ENCODE data around the gene STK32C. TPM values are rescaled to one million over a fixed set of nuclear protein-coding genes. Genes with fewer than 3 reads are reported as not detected.

STK32C gene
- total RNA-seq, 2 donors from 2014 or later: 6.1 to 6.6 TPM

GRCh38 chr10:132257907-132258306 is 49.8 kb downstream of the STK32C start:
- ATAC-seq (no peak), DNase-seq (no peak)
- intact Hi-C loops (cut with DNase I): no loop called here

DNA sequence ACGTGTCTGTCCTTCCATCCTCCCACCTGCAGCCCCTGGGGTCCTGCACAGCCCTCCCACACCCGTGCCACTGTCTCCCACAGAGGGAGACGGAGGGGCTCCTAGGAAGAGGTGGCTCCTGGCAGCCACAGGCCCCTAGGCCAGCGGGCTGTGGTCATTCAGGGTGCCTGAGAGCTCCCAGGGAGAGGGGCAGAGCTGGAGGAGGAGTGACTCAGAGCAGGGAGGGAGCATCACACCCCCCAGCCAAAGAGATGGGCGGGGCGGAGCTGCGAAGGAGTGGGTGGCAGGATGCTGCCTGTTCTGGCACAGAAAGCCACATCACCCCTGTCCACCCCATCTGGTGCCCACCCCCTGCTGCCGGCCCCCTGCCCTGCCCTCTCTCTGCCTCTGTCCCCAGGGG is 50.5 kb downstream of the STK32C start:
- ATAC-seq (peak in 1 of 2 donors; percentile 11), DNase-seq (no peak)
- intact Hi-C loops (cut with DNase I): no loop called here

GRCh38 chr10:132256866-132257265 is 50.9 kb downstream of the STK32C start:
- DNase-seq (no peak), ATAC-seq (no peak)
- intact Hi-C loops (cut with DNase I): no loop called here

- intact Hi-C loops (cut with DNase I): no loop called here
- ATAC-seq (no peak), DNase-seq (no peak)
Observed at GRCh38 chr10:132255489-132256344, 52.0 kb downstream of the STK32C start.

DNA sequence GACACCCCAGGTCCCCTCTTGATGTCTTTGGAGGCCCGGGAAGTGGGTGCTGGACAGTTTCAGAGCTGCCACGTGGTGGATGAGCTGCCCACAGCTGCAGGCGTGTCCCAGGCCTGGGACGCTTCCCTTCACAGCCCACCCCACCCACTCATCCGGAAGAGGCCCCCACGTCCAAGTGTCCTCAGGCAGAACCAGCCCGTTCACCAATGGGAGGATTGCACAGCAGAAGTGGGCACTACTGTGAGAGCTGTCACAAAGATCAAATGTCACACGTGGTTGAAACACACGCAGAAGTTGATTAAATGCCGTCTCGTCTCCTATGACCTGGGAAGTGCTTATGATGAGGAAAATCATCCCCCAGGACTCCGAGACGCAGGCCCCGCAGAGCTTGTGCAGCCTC is 52.9 kb downstream of the STK32C start:
- no peak for ATAC-seq
- no peak for DNase-seq
- intact Hi-C loops (cut with DNase I): no loop called here

DNA sequence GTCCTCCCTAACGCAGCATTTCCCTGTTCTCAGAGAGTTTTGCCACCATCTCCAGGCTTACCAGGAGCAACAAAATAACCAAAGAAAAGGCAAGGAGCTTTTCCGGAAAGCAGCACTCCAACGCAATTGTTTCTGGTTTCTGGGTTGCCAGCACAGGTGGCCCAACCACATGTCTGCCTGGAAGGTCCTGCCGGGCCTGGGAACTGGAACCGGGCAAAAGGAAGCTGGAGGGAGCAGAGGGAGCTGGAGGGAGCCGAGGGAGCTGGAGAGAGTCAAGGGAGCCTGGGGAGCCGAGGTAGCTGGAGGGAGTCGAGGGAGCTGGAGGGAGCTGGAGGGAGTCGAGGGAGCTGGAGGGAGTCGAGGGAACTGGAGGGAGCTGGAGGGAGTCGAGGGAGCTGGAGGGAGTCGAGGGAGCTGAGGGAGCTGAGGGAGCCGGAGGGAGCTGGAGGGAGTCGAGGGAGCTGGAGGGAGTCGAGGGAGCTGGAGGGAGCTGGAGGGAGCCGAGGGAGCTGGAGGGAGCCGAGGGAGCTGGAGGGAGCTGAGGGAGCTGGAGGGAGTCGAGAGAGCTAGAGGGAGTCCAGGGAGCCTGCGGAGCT is 54.6 kb downstream of the STK32C start:
- ATAC-seq: no peak
- intact Hi-C loops (cut with DNase I): no loop called here
- no peak for DNase-seq

DNA sequence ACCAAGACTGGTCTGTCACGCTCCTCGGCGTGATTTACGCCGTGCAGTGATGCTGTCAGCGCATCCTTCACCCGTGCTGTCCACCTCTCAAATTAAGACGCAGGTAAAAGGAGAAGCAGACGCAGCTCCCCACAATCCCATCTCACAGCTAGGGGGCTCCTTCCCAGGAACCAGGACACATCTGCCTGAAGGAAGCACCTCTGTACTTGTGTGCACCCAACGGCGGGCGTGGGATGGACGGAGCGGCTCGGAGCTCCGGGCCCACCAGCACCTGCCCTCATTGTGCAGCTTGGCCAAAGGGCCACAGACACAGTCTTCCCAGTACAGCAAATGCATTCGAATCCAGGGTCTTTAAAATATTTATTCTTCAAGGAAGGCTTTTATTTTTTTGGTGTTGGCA is 55.3 kb downstream of the STK32C start:
- no peak for ATAC-seq
- intact Hi-C loops (cut with DNase I): no loop called here
- no peak for DNase-seq

DNA sequence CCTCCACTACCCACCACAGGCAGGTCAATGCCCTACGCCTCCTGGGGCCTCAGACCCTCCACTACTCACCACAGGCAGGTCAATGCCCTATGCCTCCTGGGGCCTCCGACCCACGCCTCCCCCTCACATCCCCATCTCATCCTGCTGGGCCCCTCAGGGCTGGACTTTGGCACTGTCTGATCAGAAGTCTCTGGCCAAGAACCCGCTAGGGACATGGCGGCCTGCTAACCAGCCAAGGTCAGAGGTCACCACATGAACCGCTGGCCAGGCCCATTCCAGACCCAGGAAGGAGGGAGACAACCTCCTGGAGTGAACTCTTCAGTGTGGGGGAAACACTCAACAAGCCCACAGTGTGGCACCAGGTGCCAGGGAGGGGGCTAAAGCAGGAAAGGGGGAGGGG is 55.8 kb downstream of the STK32C start:
- ATAC-seq (no peak), DNase-seq (no peak)
- intact Hi-C loops (cut with DNase I): no loop called here

DNA sequence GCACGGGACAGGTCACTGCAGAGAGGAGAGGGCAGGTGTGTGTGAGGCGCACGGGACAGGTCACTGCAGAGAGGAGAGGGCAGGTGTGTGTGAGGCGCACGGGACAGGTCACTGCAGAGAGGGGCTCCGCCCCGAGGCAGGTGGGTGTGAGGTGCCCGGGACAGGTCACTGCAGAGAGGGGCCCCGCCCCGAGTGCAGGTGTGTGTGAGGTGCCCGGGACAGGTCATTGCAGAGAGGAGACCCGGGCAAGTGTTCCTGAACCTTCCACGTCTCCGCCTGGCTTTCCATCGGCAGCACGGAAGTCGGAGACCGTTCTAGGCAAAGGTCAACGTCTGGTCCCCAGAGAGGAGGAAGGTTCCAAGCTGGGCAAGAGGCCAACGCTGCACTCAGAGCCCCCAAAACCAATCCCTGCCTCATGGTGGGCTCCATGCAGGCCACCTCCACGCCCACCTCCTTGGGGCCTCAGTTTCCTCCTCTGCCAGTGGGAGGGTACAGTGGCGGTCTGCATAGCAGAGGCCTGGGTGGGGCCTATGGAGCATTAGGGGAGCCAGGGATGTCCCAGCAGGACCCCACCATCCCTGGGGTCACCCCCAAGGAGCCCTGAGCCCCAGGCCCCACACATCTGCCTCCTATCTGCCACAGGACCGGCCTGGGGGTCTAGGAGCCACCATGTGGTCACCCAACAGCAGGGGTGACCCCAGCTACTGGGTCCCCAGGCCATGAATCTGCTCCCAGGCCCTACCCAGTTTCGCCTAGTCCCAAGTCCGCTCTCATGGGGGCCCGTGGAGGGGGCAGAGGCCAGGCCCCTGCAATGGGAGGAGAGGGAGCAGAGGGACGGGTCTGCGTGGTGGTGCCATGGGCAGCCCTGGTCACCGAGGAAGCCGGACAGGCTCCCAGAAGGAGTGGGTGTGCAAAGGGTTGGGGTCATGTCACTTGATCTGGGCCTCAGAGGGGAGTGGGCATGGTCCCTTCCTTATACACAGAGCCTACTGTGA is 57.0 kb downstream of the STK32C start:
- ATAC-seq (no peak), DNase-seq (no peak)
- intact Hi-C loops (cut with DNase I): no loop called here

DNA sequence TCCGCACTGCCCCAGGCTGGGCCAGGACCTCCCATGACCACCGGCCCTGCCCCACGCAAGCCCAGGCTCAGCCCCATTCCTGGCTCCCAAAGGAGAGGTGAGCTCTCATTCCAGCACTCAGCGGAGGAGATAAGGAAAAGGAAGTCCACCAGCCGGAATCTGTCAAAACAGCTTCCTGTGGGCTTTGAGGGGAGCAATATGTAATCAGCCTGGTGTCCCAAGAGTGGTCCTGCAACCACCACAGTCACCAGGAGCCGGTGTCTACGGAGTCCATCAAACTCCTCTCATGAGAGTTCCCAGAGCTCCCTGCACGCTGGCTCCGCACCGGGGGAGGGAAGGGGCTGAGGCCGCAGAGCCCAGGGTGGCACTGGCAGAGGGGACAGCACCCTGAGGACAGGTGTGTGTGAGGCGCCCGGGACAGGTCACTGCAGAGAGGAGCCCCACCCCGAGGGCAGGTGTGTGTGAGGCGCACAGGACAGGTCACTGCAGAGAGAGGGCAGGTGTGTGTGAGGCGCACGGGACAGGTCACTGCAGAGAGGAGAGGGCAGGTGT is 57.9 kb downstream of the STK32C start:
- intact Hi-C loops (cut with DNase I): no loop called here
- no peak for ATAC-seq
- no peak for DNase-seq

GRCh38 chr10:132249226-132249724 is 58.5 kb downstream of the STK32C start:
- no peak for ATAC-seq
- intact Hi-C loops (cut with DNase I): no loop called here
- DNase-seq: no peak

- intact Hi-C loops (cut with DNase I): no loop called here
- peak; percentile 52 to 68 for ATAC-seq
- peak; percentile 45 for DNase-seq
Observed at GRCh38 chr10:132248455-132249225, 59.1 kb downstream of the STK32C start.

DNA sequence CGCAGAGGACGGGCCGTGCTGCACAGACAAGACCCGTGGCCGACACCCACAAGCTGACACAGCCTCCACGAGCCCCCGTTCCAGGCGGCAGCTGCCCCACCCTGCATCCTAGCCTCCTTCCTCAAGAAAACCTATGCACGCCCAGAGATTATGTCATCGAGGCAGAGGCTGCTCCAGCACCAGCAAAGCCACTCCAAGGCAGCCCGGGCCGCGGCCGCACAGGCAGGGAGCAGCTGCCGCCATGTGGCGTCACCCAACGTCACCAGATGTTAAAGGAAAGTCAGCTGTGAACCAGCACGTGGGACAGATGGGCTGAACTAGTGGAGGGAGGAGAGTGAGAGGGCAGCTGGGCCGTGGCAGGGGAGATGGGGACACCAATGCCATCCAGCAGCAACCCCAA is 59.8 kb downstream of the STK32C start:
- no peak for ATAC-seq

DNA sequence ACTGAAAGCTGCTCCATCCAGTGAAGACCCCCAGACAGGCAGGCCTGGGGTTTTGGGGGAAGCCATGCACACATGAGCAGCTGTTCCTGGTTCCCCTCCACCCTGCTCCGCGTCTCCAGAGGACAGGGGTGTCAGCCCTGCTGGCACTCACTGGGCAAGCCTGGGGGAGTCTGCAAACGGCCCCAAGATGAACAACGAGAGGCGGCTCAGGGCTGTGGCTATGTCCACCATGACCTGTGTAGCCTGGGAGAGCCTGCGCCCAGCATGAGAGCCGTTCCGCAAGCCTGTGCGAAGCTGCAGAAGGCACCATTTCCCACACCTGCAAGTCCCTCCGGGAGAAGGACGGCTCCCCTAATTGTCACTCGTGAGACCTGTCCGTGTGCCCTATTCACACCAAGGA is 61.5 kb downstream of the STK32C start:
- no peak for DNase-seq
- no peak for ATAC-seq
- intact Hi-C loops (cut with DNase I): no loop called here

More for the DNA sequence above, 59.8 kb downstream of the STK32C start:
- intact Hi-C loops (cut with DNase I): no loop called here
- no peak for DNase-seq

- intact Hi-C loops (cut with DNase I): no loop called here
- ATAC-seq (no peak), DNase-seq (no peak)
Observed at GRCh38 chr10:132245056-132245455, 62.7 kb downstream of the STK32C start.

GRCh38 chr10:132243626-132244025 is 64.1 kb downstream of the STK32C start:
- DNase-seq (no peak), ATAC-seq (no peak)
- intact Hi-C loops (cut with DNase I): no loop called here

DNA sequence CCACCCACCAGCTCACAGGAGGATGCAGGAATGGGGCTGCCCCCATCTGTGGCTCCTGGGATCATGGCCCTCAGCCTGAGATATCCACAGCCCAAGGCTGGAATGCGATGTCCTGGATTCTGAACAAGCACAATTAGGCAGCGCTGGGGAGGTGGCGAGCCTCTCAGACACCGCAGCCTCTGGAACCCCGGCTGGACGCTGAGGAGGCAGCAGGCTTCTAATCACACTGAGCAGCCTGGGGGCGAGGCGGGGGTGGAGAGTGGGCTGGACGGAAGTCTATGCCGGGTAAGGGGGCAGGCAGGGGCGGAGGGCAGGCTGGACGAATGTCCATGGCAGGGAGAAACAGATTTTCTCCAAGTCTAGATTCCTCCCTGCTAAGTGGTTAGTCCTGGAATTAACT is 64.6 kb downstream of the STK32C start:
- DNase-seq: no peak
- intact Hi-C loops (cut with DNase I): no loop called here
- ATAC-seq: no peak

GRCh38 chr10:132242103-132242840 is 65.5 kb downstream of the STK32C start:
- intact Hi-C loops (cut with DNase I): no loop called here
- DNase-seq (no peak), ATAC-seq (no peak)
